Uterine smooth muscle cell (primary cell): ENCODE results near the gene CYB5R2. TPM values are rescaled to one million over a fixed set of nuclear protein-coding genes. Genes with fewer than 3 reads are reported as not detected.

ENCODE experiments used
- total RNA-seq: library from RNA; depleted of rRNA; stranded (reverse); fragments of >200 nt; gene quantifications from 2 replicates; pipeline ENCODE4 v1.2.3, GENCODE V29; 2014

CYB5R2 gene
- total RNA-seq: 12.1 and 20.0 TPM in 2 replicates

GRCh38 chr11:7672960-7673723, at the start of gene CYB5R2:
Gene CYB5R2, minus strand, starts transcription at chr11:7673500. Its CDS starts 675 bp downstream, at chr11:7672825.

GRCh38 chr11:7706377-7706776, 33.1 kb upstream of the CYB5R2 start, which contains the start of gene OVCH2:
Gene OVCH2, minus strand, starts transcription at chr11:7706477. Its CDS starts 83 bp downstream, at chr11:7706394.

Other genes with a start within 250 kb of the CYB5R2 start
- gene OLFML1, start 188.0 kb downstream of the CYB5R2 start, total RNA-seq: 4.2 and 10.5 TPM in 2 replicates
- gene PPFIBP2, start 159.5 kb downstream of the CYB5R2 start, total RNA-seq: 8.1 and 16.9 TPM in 2 replicates
- 0.11 TPM in 1 of 2 replicates, not detected in the other for gene OVCH2, start 33.0 kb upstream of the CYB5R2 start, total RNA-seq
- gene OR5P2, start 123.4 kb upstream of the CYB5R2 start, total RNA-seq: not detected in 2 replicates
- gene OR5P3, start 157.3 kb upstream of the CYB5R2 start, total RNA-seq: not detected in 2 replicates